B cell (primary cell): Measurements from ENCODE around the gene RPS29. TPM values are rescaled to one million over a fixed set of nuclear protein-coding genes. Genes with fewer than 3 reads are reported as not detected.

Experiments
- ATAC-seq: fragments of 200-7000 bp; cut with Tn5 transposase; one replicate; pipeline ENCODE4 v1.10.0; 2021; ENCODE audit warnings: low read depth, mild to moderate bottlenecking, moderate number of reproducible peaks, moderate library complexity
- CTCF ChIA-PET: fragments of 350-600 bp; sonication (Branson Sonifier 250); formaldehyde crosslinking; loops from one replicate; lab custom pipeline; 2021; ENCODE audit warnings: antibody characterized with exemption, inconsistent platforms; lab: Charles Lee
- POLR2A ChIA-PET: fragments of 350-600 bp; sonication (Branson Sonifier 250); formaldehyde crosslinking; loops from one replicate; lab custom pipeline; 2021; ENCODE audit warnings: antibody characterized with exemption; lab: Charles Lee
- DNase-seq: peaks from one replicate; pipeline ENCODE4 v3.0.0; 2013
- H2AFZ ChIP-seq: 2 replicates; pipeline ENCODE4 v1.6.1; 2012; ENCODE audit warnings: mild to moderate bottlenecking, low read depth, low read length; ENCODE audit not compliant: insufficient read depth, poor library complexity, severe bottlenecking
- H3K27ac ChIP-seq, 2 donors: 1 replicate in 1 of 2; 2 replicates in 1 of 2; pipeline ENCODE4 v1.5.1; 2012 to 2013; ENCODE audit warnings: low read length in 2 of 2, mild to moderate bottlenecking in 2 of 2, moderate library complexity in 1 of 2
- H3K27me3 ChIP-seq, 4 experiments: fragments of 200-600 bp in 1 of 4; sonication (generic) in 1 of 4; replicated peaks in 1 of 4; 1 replicate in 2 of 4; 2 replicates in 2 of 4; pipeline versions ENCODE4 v1.6.1 to v1.7.0; 2013 to 2016; ENCODE audit warnings: low read length in 3 of 4, mild to moderate bottlenecking in 2 of 4, mixed read lengths in 1 of 4, moderate library complexity in 1 of 4; ENCODE audit not compliant: insufficient read depth in 4 of 4, control insufficient read depth in 3 of 4; ENCODE audit errors: control extremely low read depth in 1 of 4
- H3K36me3 ChIP-seq, 2 experiments: replicated peaks in 1 of 2; 1 replicate in 1 of 2; 2 replicates in 1 of 2; pipeline versions ENCODE4 v1.6.1 to v1.7.1; 2013; ENCODE audit warnings: low read length in 1 of 2; ENCODE audit not compliant: insufficient read depth in 2 of 2, control insufficient read depth in 1 of 2; ENCODE audit errors: control extremely low read depth in 1 of 2, extremely low read depth in 1 of 2
- H3K4me1 ChIP-seq, 2 donors: fragments of 200-600 bp in 1 of 2; sonication (generic) in 1 of 2; 1 replicate in 1 of 2; 2 replicates in 1 of 2; pipeline versions ENCODE4 v1.5.1 to v1.6.1; 2013 to 2017; ENCODE audit warnings: low read length in 2 of 2; ENCODE audit not compliant: control insufficient read depth in 2 of 2, insufficient read depth in 2 of 2
- H3K4me2 ChIP-seq: replicated peaks from 2 replicates; pipeline ENCODE3; 2012; ENCODE audit warnings: mild to moderate bottlenecking, low read depth, low read length; ENCODE audit not compliant: poor library complexity, severe bottlenecking
- H3K4me3 ChIP-seq, 5 experiments: fragments of 200-600 bp in 1 of 5; sonication (generic) in 1 of 5; 1 replicate in 3 of 5; 2 replicates in 2 of 5; pipeline versions ENCODE4 v1.5.1 to v1.7.0; 2011 to 2016; ENCODE audit warnings: low read length in 4 of 5, mild to moderate bottlenecking in 4 of 5, low read depth in 2 of 5, control low read depth in 1 of 5, moderate library complexity in 1 of 5; ENCODE audit not compliant: insufficient read depth in 1 of 5; ENCODE audit errors: control extremely low read depth in 1 of 5, extremely low read depth in 1 of 5
- H3K79me2 ChIP-seq: fragments of 200-600 bp; sonication (generic); one replicate; pipeline ENCODE4 v1.6.0; 2016; ENCODE audit warnings: low read length; ENCODE audit not compliant: control insufficient read depth, insufficient read depth
- H3K9ac ChIP-seq: fragments of 200-600 bp; sonication (generic); 2 replicates; pipeline ENCODE4 v1.6.1; 2017; ENCODE audit warnings: mild to moderate bottlenecking, low read length, moderate library complexity
- H3K9me3 ChIP-seq, 3 donors: one replicate each; pipeline versions ENCODE4 v1.6.1 to v1.7.1; 2013; ENCODE audit warnings: low read length in 2 of 3; ENCODE audit not compliant: control insufficient read depth in 2 of 3, insufficient read depth in 1 of 3; ENCODE audit errors: control extremely low read depth in 1 of 3
- H4K20me1 ChIP-seq: 2 replicates; pipeline ENCODE4 v1.6.0; 2012; ENCODE audit warnings: mild to moderate bottlenecking, low read length; ENCODE audit not compliant: insufficient read depth, control insufficient read depth, poor library complexity, severe bottlenecking
- H3K27ac Mint-ChIP-seq: one replicate; pipeline ENCODE4 v1.8.0; 2021; ENCODE audit warnings: mixed read lengths
- H3K27me3 Mint-ChIP-seq: one replicate; pipeline ENCODE4 v1.8.0; 2021; ENCODE audit warnings: mixed read lengths
- H3K4me1 Mint-ChIP-seq: one replicate; pipeline ENCODE4 v1.8.0; 2021; ENCODE audit warnings: mixed read lengths
- H3K4me3 Mint-ChIP-seq: one replicate; pipeline ENCODE4 v1.8.0; 2021; ENCODE audit warnings: mixed read lengths
- H3K9me3 Mint-ChIP-seq: one replicate; pipeline ENCODE4 v1.8.0; 2022; ENCODE audit warnings: mixed read lengths; ENCODE audit not compliant: insufficient read depth
- CTCF ChIP-seq: fragments of 200-600 bp; IDR thresholded peaks from one replicate; pipeline ENCODE4 v1.8.0; 2022; ENCODE audit warnings: antibody characterized with exemption, mild to moderate bottlenecking
- EZH2 ChIP-seq: IDR thresholded peaks from 2 replicates; pipeline ENCODE4 v1.6.1; 2012; ENCODE audit warnings: borderline replicate concordance, low read depth, mild to moderate bottlenecking, moderate library complexity, low read length; ENCODE audit not compliant: insufficient read depth, poor library complexity, severe bottlenecking
- WGBS: methylation state at CpG from one replicate; pipeline ENCODE4 v1.1.5; 2013; ENCODE audit warnings: missing lambda C conversion rate; ENCODE audit not compliant: insufficient coverage; 5-methylcytosine and 5-hydroxymethylcytosine counted together
- intact Hi-C: fragments of 100-400 bp; cut with micrococcal nuclease; formaldehyde crosslinking; loops from one replicate; pipeline ENCODE4 v1.10.0; 2022
- polyA plus RNA-seq: library from polyadenylated mRNA; depleted of rRNA; stranded (reverse); fragments of >200 nt; gene quantifications from 2 replicates; pipeline ENCODE4 v1.2.3, GENCODE V29; 2012
- total RNA-seq, 2 donors: library from RNA; stranded (reverse); fragments of 120-200 nt in 1 of 2; gene quantifications; 1 replicate in 1 of 2; 2 replicates in 1 of 2; pipeline versions ENCODE4 v1.2.3 to v1.2.4, GENCODE V29; 2013 to 2022

The RPS29 gene
- total and polyA plus RNA-seq, 2 donors (not counting 1 experiment from before 2014, with no cell fraction given), result 2,873 to 29,966 TPM

GRCh38 chr14:49594347-49595091 lies 8.3 kb upstream of the RPS29 start:
- no peak overlapping the region for H3K4me3 ChIP-seq
- peaks cover 52% of the 10 kb centered on the region for H3K4me1 Mint-ChIP-seq
- intact Hi-C loops, result loop anchor here (5.0 kb wide), 2 partner anchors 523 to 638 kb away; partner anchors contain the start of genes SOS2 and VCPKMT
- TF ChIP-seq CTCF, result no peak
- TF ChIP-seq EZH2, result no peak
- ATAC-seq (no peak), DNase-seq (peak; percentile 55)
- H3K4me1 ChIP-seq, result peaks cover 32 to 40% of the 10 kb centered on the region in 2 donors
- peak overlapping the region; percentile 16 for H2AFZ ChIP-seq
- H4K20me1 ChIP-seq, result no peaks in the 10 kb centered on the region
- H3K27ac ChIP-seq, result peak overlapping the region; percentile 64 to 74
- H3K79me2 ChIP-seq, result peaks cover 14% of the 10 kb centered on the region
- no peak overlapping the region for H3K9ac ChIP-seq
- H3K4me2 ChIP-seq, result peak overlapping the region; percentile 25
- H3K9me3 ChIP-seq, result no peaks in the 10 kb centered on the region
- ChIA-PET POLR2A (interaction anchor here (0.5 to 2.2 kb wide), 5 partner anchors 8 to 40 kb away, joined by 3 to 13 read pairs (median 10); partner anchors contain the start of genes DNAAF2, MGAT2, RPL36AL and RPS29), CTCF (interaction anchor here (1.2 to 6.8 kb wide), 5 partner anchors 8 to 267 kb away, joined by 4 to 92 read pairs (median 10); partner anchors contain the start of genes MGAT2, RPL36AL and RPS29)
- peak overlapping the region; percentile 90 for H3K27ac Mint-ChIP-seq
- H3K27me3 Mint-ChIP-seq, result no peaks in the 10 kb centered on the region
- no peaks in the 10 kb centered on the region for H3K27me3 ChIP-seq
- no peaks in the 10 kb centered on the region for H3K36me3 ChIP-seq
- H3K4me3 Mint-ChIP-seq, result peak overlapping the region; percentile 60
- WGBS, result no CpG with 5 or more reads among the region's 4 CpGs
- H3K9me3 Mint-ChIP-seq, result no peaks in the 10 kb centered on the region

- H3K9ac ChIP-seq, result no peak overlapping the region
- no peak overlapping the region for H3K4me2 ChIP-seq
- no peaks in the 10 kb centered on the region for H3K27me3 Mint-ChIP-seq
- H4K20me1 ChIP-seq, result no peaks in the 10 kb centered on the region
- H3K27ac Mint-ChIP-seq, result peak overlapping the region; percentile 46
- no peak overlapping the region for H3K27ac ChIP-seq
- H3K4me3 ChIP-seq, result no peak overlapping the region
- no peak for ATAC-seq
- no peak overlapping the region for H2AFZ ChIP-seq
- H3K27me3 ChIP-seq, result no peaks in the 10 kb centered on the region
- WGBS, result no CpG with 5 or more reads among the region's 3 CpGs
- ChIA-PET CTCF (interaction anchor here (6.8 kb wide), 1 partner anchor 6 kb away, joined by 92 read pairs; the partner anchor contains the start of gene RPS29), POLR2A (interaction anchor here (0.7 to 0.9 kb wide), 2 partner anchors 27 to 42 kb away, joined by 3 to 11 read pairs; partner anchors contain the start of genes DNAAF2, MGAT2 and RPL36AL)
- H3K36me3 ChIP-seq, result no peaks in the 10 kb centered on the region
- no peaks in the 10 kb centered on the region for H3K9me3 ChIP-seq
- TF ChIP-seq EZH2, result no peak
- H3K4me1 ChIP-seq, result peaks cover 32 to 40% of the 10 kb centered on the region in 2 donors
- peaks cover 43% of the 10 kb centered on the region for H3K4me1 Mint-ChIP-seq
- intact Hi-C loops, result no loop called here
- H3K4me3 Mint-ChIP-seq, result peak overlapping the region; percentile 2
- no peaks in the 10 kb centered on the region for H3K9me3 Mint-ChIP-seq
- H3K79me2 ChIP-seq, result peaks cover 8% of the 10 kb centered on the region
- no peak for DNase-seq
Measured at GRCh38 chr14:49593016-49593415, 6.8 kb upstream of the RPS29 start.
